Measurements from ENCODE around the gene KANK4.

- no peak for TF ChIP-seq CTCF (IDR thresholded peaks at IDR 0.05; ENCODE audit: borderline replicate concordance, extremely low read depth, low read length, poor library complexity, severe bottlenecking)
- TF ChIP-seq EZH2 (IDR thresholded peaks at IDR 0.05; ENCODE audit: borderline replicate concordance, low read depth, low read length, severe bottlenecking), result no peak
These were observed 27.7 kb upstream of the KANK4 start for GRCh38 chr1:62346886-62347285.
